KOPT-K1 (cell line): ENCODE results near the gene ERICH6.

Experiments
- H3K27ac ChIP-seq: fragments of 200-600 bp; sonication (generic); 2 replicates; pipeline ENCODE4 v1.5.1; 2016; ENCODE audit warnings: antibody characterized with exemption, mild to moderate bottlenecking, low read depth, low read length; ENCODE audit not compliant: poor library complexity, severe bottlenecking
- H3K36me3 ChIP-seq: fragments of 200-600 bp; sonication (generic); 2 replicates; pipeline ENCODE4 v1.5.1; 2017; ENCODE audit warnings: antibody characterized with exemption, mild to moderate bottlenecking, low read length, moderate library complexity; ENCODE audit not compliant: insufficient read depth
- H3K9me3 ChIP-seq: fragments of 200-600 bp; sonication (generic); 2 replicates; pipeline ENCODE4 v1.5.1; 2017; ENCODE audit warnings: antibody characterized with exemption, low read length, mild to moderate bottlenecking; ENCODE audit not compliant: insufficient read depth, poor library complexity, severe bottlenecking

The ERICH6 gene

GRCh38 chr3:150725548-150725947 lies 21.8 kb upstream of the ERICH6 start:
- H3K27ac ChIP-seq = no peak overlapping the region
- no peaks in the 10 kb centered on the region for H3K9me3 ChIP-seq
- H3K36me3 ChIP-seq = no peaks in the 10 kb centered on the region

DNA sequence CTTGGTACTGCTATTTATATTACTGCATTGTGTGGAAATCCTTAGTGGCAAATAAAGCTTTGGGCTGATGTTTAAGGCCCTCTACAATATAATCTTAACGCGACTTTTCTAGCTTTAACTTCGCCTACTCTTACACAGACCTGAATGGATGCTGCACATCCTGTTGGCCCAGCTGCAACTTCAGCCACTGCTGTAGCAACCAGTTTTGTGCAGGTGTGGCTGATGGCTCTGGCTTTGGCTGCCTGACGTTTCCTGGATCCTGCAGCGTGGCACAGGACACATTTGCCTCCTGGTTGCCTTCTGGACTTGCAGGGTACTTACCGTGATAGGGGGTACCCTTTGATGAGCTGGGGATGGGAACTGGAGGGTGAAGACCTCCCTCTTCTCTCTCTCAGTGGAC lies 20.2 kb upstream of the ERICH6 start:
- Histone ChIP-seq H3K36me3 (no peaks in the 10 kb centered on the region), H3K9me3 (no peaks in the 10 kb centered on the region), H3K27ac (peak overlapping the region; percentile 21)

- no peaks in the 10 kb centered on the region for H3K9me3 ChIP-seq
- H3K27ac ChIP-seq = no peak overlapping the region
- no peaks in the 10 kb centered on the region for H3K36me3 ChIP-seq
These were observed 18.5 kb upstream of the ERICH6 start for GRCh38 chr3:150722267-150722666.

GRCh38 chr3:150721285-150722130 lies 17.8 kb upstream of the ERICH6 start:
- no peaks in the 10 kb centered on the region for H3K9me3 ChIP-seq
- H3K36me3 ChIP-seq = no peaks in the 10 kb centered on the region
- no peak overlapping the region for H3K27ac ChIP-seq

GRCh38 chr3:150720444-150720843 lies 16.7 kb upstream of the ERICH6 start:
- Histone ChIP-seq H3K36me3 (no peaks in the 10 kb centered on the region), H3K9me3 (no peaks in the 10 kb centered on the region), H3K27ac (no peak overlapping the region)

- peaks cover 6% of the 10 kb centered on the region for H3K9me3 ChIP-seq
- H3K36me3 ChIP-seq = 0 out of 2 replicates have a peak, but pooled peaks cover 6% of the 10 kb centered on the region
- no peak overlapping the region for H3K27ac ChIP-seq
These were observed 6.4 kb upstream of the ERICH6 start for GRCh38 chr3:150710097-150710496.

DNA sequence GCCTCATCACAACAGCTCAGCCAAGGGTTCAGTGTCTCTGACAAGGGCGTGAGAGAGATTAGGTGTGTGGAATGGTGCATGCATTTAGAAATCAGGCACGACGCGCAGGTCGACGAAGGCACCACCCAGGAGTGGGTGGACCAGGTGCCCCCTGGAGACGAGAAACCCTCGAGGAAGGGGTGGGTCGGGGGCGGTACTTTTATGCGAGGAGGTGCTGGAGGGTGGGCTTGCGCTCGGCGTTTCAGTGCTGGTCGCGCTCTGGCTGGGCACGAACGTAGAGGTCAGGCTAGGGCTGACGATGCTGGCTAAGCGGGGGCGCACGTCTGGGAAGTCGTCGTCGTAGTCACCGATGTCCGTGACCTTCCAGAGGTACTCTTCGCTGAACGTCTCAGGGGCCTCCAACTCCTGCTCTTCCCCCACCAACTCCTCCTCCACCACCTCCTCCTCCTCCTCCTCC lies 393 bp downstream of the ERICH6 start:
- H3K36me3 ChIP-seq = 0 out of 2 replicates have a peak, but pooled peaks cover 6% of the 10 kb centered on the region
- no peaks in the 10 kb centered on the region for H3K9me3 ChIP-seq
- peak overlapping the region; percentile 79 for H3K27ac ChIP-seq

DNA sequence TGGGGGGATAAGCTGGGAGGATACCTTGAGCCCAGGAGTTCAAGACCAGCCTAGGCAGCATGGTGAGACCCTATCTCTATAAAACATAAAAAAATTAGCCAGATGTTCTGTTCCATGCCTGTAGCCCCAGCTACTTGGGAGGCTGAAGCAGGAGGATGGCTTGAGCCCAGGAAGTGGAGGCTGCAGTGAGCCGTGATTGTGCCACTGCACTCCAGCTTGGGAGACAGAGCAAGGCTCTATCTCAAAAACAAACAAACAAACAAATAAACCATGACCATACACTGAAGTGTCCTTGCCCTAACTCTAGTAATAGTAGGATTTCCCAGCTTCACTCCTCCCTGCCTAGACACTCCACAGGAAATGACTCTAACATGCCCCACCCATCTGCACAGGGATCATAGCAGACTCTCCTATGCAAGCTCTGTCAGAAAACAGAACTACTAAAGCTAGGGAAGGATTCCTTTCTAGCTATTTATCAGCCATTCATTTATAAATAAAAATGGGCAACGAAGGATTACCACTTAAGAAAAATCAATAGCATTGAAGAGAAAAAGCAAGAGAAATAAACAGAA lies 4.6 kb downstream of the ERICH6 start:
- H3K27ac ChIP-seq = no peak overlapping the region
- H3K36me3 ChIP-seq = no peaks in the 10 kb centered on the region
- H3K9me3 ChIP-seq = no peaks in the 10 kb centered on the region

DNA sequence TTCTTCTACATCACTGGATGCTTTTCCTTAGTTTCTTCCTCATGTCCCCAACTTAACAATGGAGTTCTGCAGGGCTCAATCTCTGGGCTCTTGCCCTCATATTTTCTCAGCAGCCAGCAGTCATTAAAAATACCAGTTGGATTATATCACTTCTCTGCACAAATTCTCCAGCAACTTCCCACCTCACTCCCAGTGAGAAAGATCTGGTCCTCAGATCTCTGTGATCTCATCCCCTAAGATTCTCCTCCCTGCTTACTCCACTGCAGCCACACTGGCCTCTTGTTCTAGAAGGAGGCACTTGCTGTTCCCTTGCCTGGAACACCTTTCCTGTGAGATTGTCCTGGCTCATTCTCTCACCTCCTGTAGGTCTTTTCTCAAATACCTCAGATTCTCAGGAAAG lies 6.1 kb downstream of the ERICH6 start:
- Histone ChIP-seq H3K9me3 (peaks cover 12% of the 10 kb centered on the region), H3K36me3 (no peaks in the 10 kb centered on the region), H3K27ac (no peak overlapping the region)

GRCh38 chr3:150691414-150692040 lies 12.2 kb downstream of the ERICH6 start:
- no peak overlapping the region for H3K27ac ChIP-seq
- no peaks in the 10 kb centered on the region for H3K36me3 ChIP-seq
- peaks cover 39% of the 10 kb centered on the region for H3K9me3 ChIP-seq

- H3K9me3 ChIP-seq = peaks cover 26% of the 10 kb centered on the region
- H3K27ac ChIP-seq = no peak overlapping the region
- H3K36me3 ChIP-seq = no peaks in the 10 kb centered on the region
These were observed 16.1 kb downstream of the ERICH6 start for GRCh38 chr3:150687613-150688012.

GRCh38 chr3:150682824-150683223 lies 20.9 kb downstream of the ERICH6 start:
- Histone ChIP-seq H3K9me3 (no peaks in the 10 kb centered on the region), H3K27ac (peak overlapping the region; percentile 94), H3K36me3 (no peaks in the 10 kb centered on the region)

DNA sequence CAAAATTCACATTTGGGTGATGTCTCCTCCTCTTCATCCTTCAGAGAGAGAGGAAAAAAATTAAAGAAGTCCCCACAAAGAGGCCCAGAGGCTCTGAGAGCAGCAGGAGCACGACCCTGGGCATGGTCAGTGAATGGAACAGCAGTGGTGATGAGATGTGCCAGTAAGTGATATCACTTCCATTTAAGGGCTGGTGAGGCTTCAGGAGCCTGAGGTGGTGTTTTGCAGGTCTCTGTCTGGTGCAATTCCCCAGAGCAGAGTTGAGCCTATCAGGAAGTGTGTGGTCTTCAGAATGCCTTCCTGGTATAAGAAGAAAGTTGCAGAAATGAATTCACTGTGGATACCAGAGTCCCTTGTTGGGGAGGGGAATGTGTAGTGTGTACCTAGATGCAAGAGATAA lies 21.4 kb downstream of the ERICH6 start:
- Histone ChIP-seq H3K27ac (peak overlapping the region; percentile 94), H3K36me3 (no peaks in the 10 kb centered on the region), H3K9me3 (no peaks in the 10 kb centered on the region)

- Histone ChIP-seq H3K27ac (peak overlapping the region; percentile 94), H3K36me3 (no peaks in the 10 kb centered on the region), H3K9me3 (peaks cover 9% of the 10 kb centered on the region)
These were observed 22.7 kb downstream of the ERICH6 start for GRCh38 chr3:150681057-150681456.

DNA sequence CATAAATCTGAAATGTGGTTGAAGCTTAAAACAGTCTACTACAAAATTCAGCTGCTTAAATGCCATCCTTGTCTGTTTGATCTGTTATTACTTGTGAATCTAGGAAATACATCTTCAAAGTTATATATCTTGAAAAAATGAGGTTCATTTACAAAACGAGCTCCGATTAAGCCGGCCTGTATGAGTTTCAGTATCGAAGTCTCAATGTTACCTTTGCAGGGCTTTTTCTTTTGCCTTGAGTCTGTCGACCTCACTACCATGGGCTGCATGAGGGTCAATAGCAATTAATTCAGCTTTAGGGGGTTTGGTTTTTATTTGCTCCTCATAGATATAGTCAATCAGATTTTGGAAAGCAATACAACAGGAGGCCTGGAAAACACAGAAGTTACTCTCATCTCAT lies 23.2 kb downstream of the ERICH6 start:
- Histone ChIP-seq H3K9me3 (peaks cover 14% of the 10 kb centered on the region), H3K27ac (peak overlapping the region; percentile 94), H3K36me3 (no peaks in the 10 kb centered on the region)
